ENCODE results near the gene STXBP5.

DNA sequence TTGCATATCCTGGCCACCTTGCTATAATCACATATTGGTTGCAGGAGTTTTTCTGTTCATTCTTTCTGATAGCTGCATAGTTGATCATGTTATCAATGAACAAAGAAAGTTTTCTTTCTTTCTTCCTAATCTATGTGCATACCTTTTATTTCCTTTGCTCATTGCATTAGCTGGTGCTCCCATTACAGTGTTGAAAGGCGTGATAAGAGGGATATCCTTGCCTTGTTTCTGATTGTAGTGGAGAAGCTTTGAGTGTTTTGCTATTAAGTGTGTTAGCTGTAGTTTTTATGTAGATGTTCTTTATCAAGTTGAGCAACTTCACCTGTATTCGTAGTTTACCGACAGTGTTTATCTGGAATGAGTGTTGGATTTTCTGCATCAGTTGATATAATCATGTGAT is 14.6 kb downstream of the STXBP5 start:
- TF ChIP-seq CTCF (IDR thresholded peaks at IDR 0.05; ENCODE audit: low read length) (no peak), EZH2 (IDR thresholded peaks at IDR 0.05; ENCODE audit: borderline replicate concordance, low read length) (no peak)
